Liver (tissue), 9 donors: ENCODE data around the gene BCL2L11. TPM values are rescaled to one million over a fixed set of nuclear protein-coding genes. Genes with fewer than 3 reads are reported as not detected.

Experiments used
- DNase-seq: peaks from one replicate; pipeline ENCODE4 v3.0.0-alpha.2; 2017; ENCODE audit warnings: low spot score
- H3K27ac ChIP-seq, 2 donors: one replicate each; pipeline ENCODE4 v1.7.0; 2013; ENCODE audit warnings: inconsistent platforms in 2 of 2, low read length in 2 of 2, control low read depth in 1 of 2, low read depth in 1 of 2, mild to moderate bottlenecking in 1 of 2
- H3K27me3 ChIP-seq, 4 donors: one replicate each; pipeline versions ENCODE4 v1.6.1 to v1.7.0; 2013; ENCODE audit warnings: low read length in 3 of 4, inconsistent platforms in 1 of 4, mild to moderate bottlenecking in 1 of 4, moderate library complexity in 1 of 4; ENCODE audit not compliant: control insufficient read depth in 4 of 4, insufficient read depth in 4 of 4
- H3K36me3 ChIP-seq, 4 donors: one replicate each; pipeline versions ENCODE4 v1.6.1 to v1.7.0; 2013; ENCODE audit warnings: low read length in 3 of 4, mild to moderate bottlenecking in 3 of 4, low read depth in 1 of 4, moderate library complexity in 1 of 4; ENCODE audit not compliant: control insufficient read depth in 4 of 4, insufficient read depth in 3 of 4
- H3K4me1 ChIP-seq, 4 donors: one replicate each; pipeline versions ENCODE4 v1.6.1 to v1.7.0; 2013; ENCODE audit warnings: low read length in 3 of 4, mild to moderate bottlenecking in 3 of 4, moderate library complexity in 1 of 4; ENCODE audit not compliant: control insufficient read depth in 4 of 4, insufficient read depth in 4 of 4
- H3K4me3 ChIP-seq, 3 donors: one replicate each; pipeline versions ENCODE4 v1.6.1 to v1.7.0; 2013; ENCODE audit warnings: low read length in 3 of 3, control low read depth in 1 of 3, low read depth in 1 of 3, mild to moderate bottlenecking in 1 of 3
- H3K9ac ChIP-seq, 2 donors: one replicate each; pipeline ENCODE4 v1.7.0; 2013; ENCODE audit warnings: low read length in 2 of 2, mild to moderate bottlenecking in 2 of 2, moderate library complexity in 2 of 2, control low read depth in 1 of 2, low read depth in 1 of 2
- H3K9me3 ChIP-seq, 4 donors: one replicate each; pipeline versions ENCODE4 v1.6.1 to v1.7.0; 2013; ENCODE audit warnings: low read length in 3 of 4; ENCODE audit not compliant: control insufficient read depth in 4 of 4
- EGR1 ChIP-seq, 2 donors: IDR thresholded peaks; 2 replicates each; pipeline ENCODE4 v1.6.1; 2016 to 2018; ENCODE audit warnings: antibody characterized with exemption in 2 of 2, low read depth in 2 of 2
- FOXA1 ChIP-seq: IDR thresholded peaks from 2 replicates; pipeline ENCODE4 v1.6.1; 2016; ENCODE audit warnings: antibody characterized with exemption
- FOXA2 ChIP-seq: IDR thresholded peaks from 2 replicates; pipeline ENCODE4 v1.6.1; 2016; ENCODE audit warnings: antibody characterized with exemption
- GABPA ChIP-seq, 2 donors: IDR thresholded peaks in 1 of 2; conservative IDR thresholded peaks in 1 of 2; 2 replicates each; pipeline ENCODE4 v1.6.1; 2016; ENCODE audit warnings: antibody characterized with exemption in 2 of 2, mild to moderate bottlenecking in 1 of 2, moderate library complexity in 1 of 2
- HNF4A ChIP-seq, 2 donors: conservative IDR thresholded peaks; 2 replicates each; pipeline ENCODE4 v1.6.1; 2016; ENCODE audit warnings: antibody characterized with exemption in 2 of 2, mild to moderate bottlenecking in 2 of 2
- HNF4G ChIP-seq: IDR thresholded peaks from 2 replicates; pipeline ENCODE4 v1.6.1; 2016; ENCODE audit warnings: antibody characterized with exemption
- JUND ChIP-seq, 2 donors: IDR thresholded peaks; 2 replicates each; pipeline ENCODE4 v1.6.1; 2016; ENCODE audit warnings: antibody characterized with exemption in 2 of 2
- NR2F2 ChIP-seq: IDR thresholded peaks from 2 replicates; pipeline ENCODE4 v1.6.1; 2016; ENCODE audit warnings: antibody characterized with exemption
- RAD21 ChIP-seq, 2 donors: IDR thresholded peaks; 2 replicates each; pipeline ENCODE4 v1.6.1; 2016; ENCODE audit warnings: antibody characterized with exemption in 2 of 2, mild to moderate bottlenecking in 2 of 2
- RXRA ChIP-seq, 2 donors: IDR thresholded peaks; 2 replicates each; pipeline ENCODE4 v1.6.1; 2017 to 2018; ENCODE audit warnings: antibody characterized with exemption in 2 of 2, mild to moderate bottlenecking in 1 of 2
- SP1 ChIP-seq: IDR thresholded peaks from 2 replicates; pipeline ENCODE4 v1.6.1; 2018; ENCODE audit warnings: antibody characterized with exemption, mild to moderate bottlenecking
- TAF1 ChIP-seq: conservative IDR thresholded peaks from 2 replicates; pipeline ENCODE4 v1.6.1; 2016; ENCODE audit warnings: antibody characterized with exemption, mild to moderate bottlenecking
- YY1 ChIP-seq: IDR thresholded peaks from 2 replicates; pipeline ENCODE4 v1.6.1; 2016; ENCODE audit warnings: antibody characterized with exemption, mild to moderate bottlenecking
- WGBS: extraction: QIAGEN DNeasy Blood & Tissue Kit; methylation state at CpG from one replicate; pipeline ENCODE4 v1.1.7; 2013; 5-methylcytosine and 5-hydroxymethylcytosine counted together
- polyA plus RNA-seq, 2 donors: library from polyadenylated mRNA; stranded (reverse) in 1 of 2; unstranded in 1 of 2; fragments of 200-250 nt in 1 of 2; fragments of >200 nt in 1 of 2; fragmentation: Nextera tagmentation in 1 of 2; extraction: Ambion mirVana in 1 of 2; gene quantifications; one replicate each; pipeline versions ENCODE4 v1.2.1 to v1.2.3, GENCODE V29; 2013 to 2015
- total RNA-seq, 2 donors: library from RNA; depleted of rRNA; stranded (reverse); fragments of >200 nt; gene quantifications; one replicate each; pipeline ENCODE4 v1.2.3, GENCODE V29; 2014
- TF ChIP-seq, protein P1 (sequence below): IDR thresholded peaks from 2 replicates; pipeline ENCODE4 v1.6.1; 2016; ENCODE audit warnings: antibody characterized with exemption
- TF ChIP-seq, protein P2 (sequence below): fragments of 150-350 bp; IDR thresholded peaks from 2 replicates; pipeline ENCODE4 v1.5.1; 2017; ENCODE audit warnings: improper control_type of control experiment, low read depth, low read length; ENCODE audit not compliant: missing input control
- TF ChIP-seq, protein P3 (sequence below): IDR thresholded peaks from 2 replicates; pipeline ENCODE4 v1.6.1; 2016; ENCODE audit warnings: antibody characterized with exemption
- TF ChIP-seq, protein P4 (sequence below): IDR thresholded peaks from 2 replicates; pipeline ENCODE4 v1.6.1; 2016; ENCODE audit warnings: antibody characterized with exemption
- TF ChIP-seq, protein P5 (sequence below): IDR thresholded peaks from 2 replicates; pipeline ENCODE4 v1.6.1; 2016; ENCODE audit warnings: antibody characterized with exemption, mild to moderate bottlenecking
- donor health status: healthy.
- donor health status: healthy.
- donor health status: healthy.
- donor health status: healthy.
- donor health status: healthy.

Gene BCL2L11
- total and polyA plus RNA-seq, 4 donors: 5.0 to 19.5 (median 12.2) TPM

DNA sequence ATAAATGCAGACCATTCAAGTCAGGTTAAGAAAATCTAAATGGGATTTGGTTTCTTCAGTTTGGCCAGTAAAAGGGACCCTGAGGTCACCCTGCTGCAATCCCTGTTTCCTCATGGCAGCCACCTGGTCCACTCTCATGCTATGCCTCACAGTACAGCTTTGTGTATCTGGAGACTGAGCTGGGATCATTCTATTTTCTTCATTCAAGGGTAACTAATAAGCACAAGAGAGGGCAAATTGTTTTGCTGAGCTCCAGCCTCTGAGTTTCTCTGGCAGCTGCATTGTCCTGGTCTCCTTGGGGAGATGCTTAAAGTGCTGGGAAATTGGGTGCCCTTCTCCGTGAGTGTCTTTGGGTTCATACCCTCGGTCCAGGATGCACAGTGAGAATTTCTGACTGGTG is 18.5 kb upstream of the BCL2L11 start:
- H3K36me3 ChIP-seq: no peaks in the 10 kb centered on the region
- H3K9me3 ChIP-seq: no peaks in the 10 kb centered on the region
- H3K27me3 ChIP-seq: no peaks in the 10 kb centered on the region
- no peak for TF ChIP-seq NR2F2
- TF ChIP-seq EGR1 (IDR thresholded peaks at IDR 0.05; ENCODE audit: low read depth in 2 of 2): no peak
- TF ChIP-seq TAF1: no peak
- no peak for TF ChIP-seq RXRA (IDR thresholded peaks at IDR 0.05)
- TF ChIP-seq, protein P1, sequence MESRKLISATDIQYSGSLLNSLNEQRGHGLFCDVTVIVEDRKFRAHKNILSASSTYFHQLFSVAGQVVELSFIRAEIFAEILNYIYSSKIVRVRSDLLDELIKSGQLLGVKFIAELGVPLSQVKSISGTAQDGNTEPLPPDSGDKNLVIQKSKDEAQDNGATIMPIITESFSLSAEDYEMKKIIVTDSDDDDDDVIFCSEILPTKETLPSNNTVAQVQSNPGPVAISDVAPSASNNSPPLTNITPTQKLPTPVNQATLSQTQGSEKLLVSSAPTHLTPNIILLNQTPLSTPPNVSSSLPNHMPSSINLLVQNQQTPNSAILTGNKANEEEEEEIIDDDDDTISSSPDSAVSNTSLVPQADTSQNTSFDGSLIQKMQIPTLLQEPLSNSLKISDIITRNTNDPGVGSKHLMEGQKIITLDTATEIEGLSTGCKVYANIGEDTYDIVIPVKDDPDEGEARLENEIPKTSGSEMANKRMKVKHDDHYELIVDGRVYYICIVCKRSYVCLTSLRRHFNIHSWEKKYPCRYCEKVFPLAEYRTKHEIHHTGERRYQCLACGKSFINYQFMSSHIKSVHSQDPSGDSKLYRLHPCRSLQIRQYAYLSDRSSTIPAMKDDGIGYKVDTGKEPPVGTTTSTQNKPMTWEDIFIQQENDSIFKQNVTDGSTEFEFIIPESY: no peak
- TF ChIP-seq, protein P2, sequence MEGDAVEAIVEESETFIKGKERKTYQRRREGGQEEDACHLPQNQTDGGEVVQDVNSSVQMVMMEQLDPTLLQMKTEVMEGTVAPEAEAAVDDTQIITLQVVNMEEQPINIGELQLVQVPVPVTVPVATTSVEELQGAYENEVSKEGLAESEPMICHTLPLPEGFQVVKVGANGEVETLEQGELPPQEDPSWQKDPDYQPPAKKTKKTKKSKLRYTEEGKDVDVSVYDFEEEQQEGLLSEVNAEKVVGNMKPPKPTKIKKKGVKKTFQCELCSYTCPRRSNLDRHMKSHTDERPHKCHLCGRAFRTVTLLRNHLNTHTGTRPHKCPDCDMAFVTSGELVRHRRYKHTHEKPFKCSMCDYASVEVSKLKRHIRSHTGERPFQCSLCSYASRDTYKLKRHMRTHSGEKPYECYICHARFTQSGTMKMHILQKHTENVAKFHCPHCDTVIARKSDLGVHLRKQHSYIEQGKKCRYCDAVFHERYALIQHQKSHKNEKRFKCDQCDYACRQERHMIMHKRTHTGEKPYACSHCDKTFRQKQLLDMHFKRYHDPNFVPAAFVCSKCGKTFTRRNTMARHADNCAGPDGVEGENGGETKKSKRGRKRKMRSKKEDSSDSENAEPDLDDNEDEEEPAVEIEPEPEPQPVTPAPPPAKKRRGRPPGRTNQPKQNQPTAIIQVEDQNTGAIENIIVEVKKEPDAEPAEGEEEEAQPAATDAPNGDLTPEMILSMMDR: no peak
- TF ChIP-seq, protein P3, sequence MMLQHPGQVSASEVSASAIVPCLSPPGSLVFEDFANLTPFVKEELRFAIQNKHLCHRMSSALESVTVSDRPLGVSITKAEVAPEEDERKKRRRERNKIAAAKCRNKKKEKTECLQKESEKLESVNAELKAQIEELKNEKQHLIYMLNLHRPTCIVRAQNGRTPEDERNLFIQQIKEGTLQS: no peak
- no peak for TF ChIP-seq HNF4A (conservative IDR thresholded peaks at IDR 0.05)
- no peak for TF ChIP-seq FOXA1
- no peak for TF ChIP-seq GABPA (IDR thresholded peaks at IDR 0.05 in 1 of 2, conservative IDR thresholded peaks at IDR 0.05 in 1 of 2)
- no peak for TF ChIP-seq HNF4G
- TF ChIP-seq JUND (IDR thresholded peaks at IDR 0.05): no peak
- TF ChIP-seq, protein P4, sequence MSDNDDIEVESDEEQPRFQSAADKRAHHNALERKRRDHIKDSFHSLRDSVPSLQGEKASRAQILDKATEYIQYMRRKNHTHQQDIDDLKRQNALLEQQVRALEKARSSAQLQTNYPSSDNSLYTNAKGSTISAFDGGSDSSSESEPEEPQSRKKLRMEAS: no peak
- no peak for TF ChIP-seq RAD21 (IDR thresholded peaks at IDR 0.05)
- no peak for TF ChIP-seq SP1
- no peak overlapping the region for H3K9ac ChIP-seq
- H3K4me1 ChIP-seq: no peaks in the 10 kb centered on the region
- 95% methylated on average over 2 of the region's 2 CpGs for WGBS
- DNase-seq: no peak
- H3K4me3 ChIP-seq: no peak overlapping the region
- H3K27ac ChIP-seq: no peak overlapping the region

DNA sequence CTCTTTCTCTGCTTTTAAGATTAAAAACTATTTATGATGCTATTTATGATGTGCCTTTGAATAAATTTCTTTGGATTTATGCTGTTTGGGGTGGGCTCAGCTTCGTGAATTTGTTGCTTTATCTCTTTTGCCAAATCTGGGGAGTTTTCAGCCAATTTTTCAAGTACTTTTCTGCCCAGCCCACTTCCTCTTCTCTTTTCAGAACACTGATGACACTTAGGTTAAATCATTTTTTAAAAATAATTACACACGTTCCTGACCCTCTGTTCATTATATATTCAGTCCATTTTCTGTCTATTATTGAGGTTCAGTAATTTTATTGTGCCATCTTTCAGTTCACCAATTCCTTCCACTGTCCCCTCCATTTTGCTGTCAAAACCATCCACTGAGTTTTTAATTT is 14.8 kb upstream of the BCL2L11 start:
- no peaks in the 10 kb centered on the region for H3K36me3 ChIP-seq
- no peaks in the 10 kb centered on the region for H3K9me3 ChIP-seq
- H3K4me3 ChIP-seq: no peak overlapping the region
- WGBS: 63% methylated on average over 2 of the region's 2 CpGs
- no peak for TF ChIP-seq RAD21 (IDR thresholded peaks at IDR 0.05)
- no peaks in the 10 kb centered on the region for H3K27me3 ChIP-seq
- no peak overlapping the region for H3K27ac ChIP-seq
- no peak for DNase-seq
- no peaks in the 10 kb centered on the region for H3K4me1 ChIP-seq
- no peak overlapping the region for H3K9ac ChIP-seq

DNA sequence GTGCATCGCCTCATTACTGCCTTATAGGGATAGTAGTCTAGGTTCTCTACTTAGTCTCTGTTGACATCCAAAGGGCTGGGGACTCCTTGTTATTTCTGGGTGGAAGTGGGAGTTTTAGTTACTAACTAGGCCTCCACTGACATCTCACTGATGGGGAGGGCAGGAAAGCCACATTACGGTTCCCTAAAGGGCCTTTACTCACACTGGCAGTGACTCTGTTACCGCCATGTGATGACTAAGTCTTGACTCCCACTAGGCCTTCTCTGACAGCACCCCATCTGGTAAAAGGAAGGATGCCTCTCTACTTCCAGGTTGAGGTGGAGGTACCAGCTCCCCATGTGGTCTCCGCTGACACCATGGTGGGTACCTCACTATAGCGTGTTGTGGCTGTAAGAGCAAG is 14.0 kb upstream of the BCL2L11 start:
- H3K4me1 ChIP-seq: no peaks in the 10 kb centered on the region
- WGBS: 96% methylated on average over 5 of the region's 5 CpGs
- no peak overlapping the region for H3K9ac ChIP-seq
- H3K27me3 ChIP-seq: no peaks in the 10 kb centered on the region
- H3K9me3 ChIP-seq: no peaks in the 10 kb centered on the region
- DNase-seq: no peak
- H3K27ac ChIP-seq: no peak overlapping the region
- no peaks in the 10 kb centered on the region for H3K36me3 ChIP-seq
- no peak overlapping the region for H3K4me3 ChIP-seq
- TF ChIP-seq, protein P2: no peak
- no peak for TF ChIP-seq YY1
- no peak for TF ChIP-seq FOXA2
- TF ChIP-seq SP1: no peak
- no peak for TF ChIP-seq HNF4G
- no peak for TF ChIP-seq RAD21 (IDR thresholded peaks at IDR 0.05)
- TF ChIP-seq, protein P4: no peak
- TF ChIP-seq HNF4A (conservative IDR thresholded peaks at IDR 0.05): no peak
- TF ChIP-seq, protein P5, sequence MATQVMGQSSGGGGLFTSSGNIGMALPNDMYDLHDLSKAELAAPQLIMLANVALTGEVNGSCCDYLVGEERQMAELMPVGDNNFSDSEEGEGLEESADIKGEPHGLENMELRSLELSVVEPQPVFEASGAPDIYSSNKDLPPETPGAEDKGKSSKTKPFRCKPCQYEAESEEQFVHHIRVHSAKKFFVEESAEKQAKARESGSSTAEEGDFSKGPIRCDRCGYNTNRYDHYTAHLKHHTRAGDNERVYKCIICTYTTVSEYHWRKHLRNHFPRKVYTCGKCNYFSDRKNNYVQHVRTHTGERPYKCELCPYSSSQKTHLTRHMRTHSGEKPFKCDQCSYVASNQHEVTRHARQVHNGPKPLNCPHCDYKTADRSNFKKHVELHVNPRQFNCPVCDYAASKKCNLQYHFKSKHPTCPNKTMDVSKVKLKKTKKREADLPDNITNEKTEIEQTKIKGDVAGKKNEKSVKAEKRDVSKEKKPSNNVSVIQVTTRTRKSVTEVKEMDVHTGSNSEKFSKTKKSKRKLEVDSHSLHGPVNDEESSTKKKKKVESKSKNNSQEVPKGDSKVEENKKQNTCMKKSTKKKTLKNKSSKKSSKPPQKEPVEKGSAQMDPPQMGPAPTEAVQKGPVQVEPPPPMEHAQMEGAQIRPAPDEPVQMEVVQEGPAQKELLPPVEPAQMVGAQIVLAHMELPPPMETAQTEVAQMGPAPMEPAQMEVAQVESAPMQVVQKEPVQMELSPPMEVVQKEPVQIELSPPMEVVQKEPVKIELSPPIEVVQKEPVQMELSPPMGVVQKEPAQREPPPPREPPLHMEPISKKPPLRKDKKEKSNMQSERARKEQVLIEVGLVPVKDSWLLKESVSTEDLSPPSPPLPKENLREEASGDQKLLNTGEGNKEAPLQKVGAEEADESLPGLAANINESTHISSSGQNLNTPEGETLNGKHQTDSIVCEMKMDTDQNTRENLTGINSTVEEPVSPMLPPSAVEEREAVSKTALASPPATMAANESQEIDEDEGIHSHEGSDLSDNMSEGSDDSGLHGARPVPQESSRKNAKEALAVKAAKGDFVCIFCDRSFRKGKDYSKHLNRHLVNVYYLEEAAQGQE: no peak
- TF ChIP-seq JUND (IDR thresholded peaks at IDR 0.05): no peak
- no peak for TF ChIP-seq EGR1 (IDR thresholded peaks at IDR 0.05; ENCODE audit: low read depth in 2 of 2)
- no peak for TF ChIP-seq TAF1
